HG03571 (cell line): ENCODE measurements around the gene GTF3C1.

ENCODE experiments used
- ATAC-seq: cut with Tn5 transposase; IDR thresholded peaks from one replicate; pipeline ENCODE4 v1.9.1; 2021; ENCODE audit not compliant: unreplicated experiment

Gene GTF3C1

DNA sequence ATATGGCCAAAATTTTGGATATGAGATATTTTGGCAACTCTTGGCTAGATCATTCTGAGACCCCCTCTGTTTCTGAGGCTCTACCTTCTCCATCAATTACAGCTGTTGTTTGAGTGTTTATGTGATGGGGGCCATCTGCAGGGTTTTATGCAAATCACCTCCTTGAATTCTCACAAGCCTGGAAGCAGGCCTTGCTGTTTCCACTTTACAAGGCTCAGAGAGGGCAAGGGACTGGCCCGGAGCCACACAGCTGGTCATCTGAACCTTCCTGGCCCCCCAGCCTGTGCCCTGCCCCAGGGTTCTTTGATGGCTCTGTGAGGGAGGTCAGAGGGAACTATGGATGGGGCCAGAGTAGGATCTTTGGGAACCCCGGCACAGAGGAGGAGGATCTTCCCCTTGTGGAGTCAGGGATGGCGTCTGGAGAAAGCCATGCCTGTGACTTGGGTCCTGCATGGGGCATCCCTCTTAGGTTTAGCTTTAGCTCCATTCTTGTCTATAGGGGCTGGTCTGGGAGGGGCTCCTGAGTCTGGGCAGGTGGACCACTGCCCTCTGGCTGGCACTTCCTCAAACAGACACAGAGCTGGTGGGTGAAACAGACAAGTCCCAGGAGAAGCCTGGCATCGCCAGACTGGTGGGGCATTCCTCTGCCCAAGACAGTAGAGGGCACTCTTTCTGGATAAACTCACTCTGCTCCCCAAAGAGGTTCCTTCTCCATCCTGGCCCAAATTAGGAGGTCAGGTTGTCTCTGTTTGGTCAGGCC lies 121.5 kb downstream of the GTF3C1 start:
- ATAC-seq = no peak

DNA sequence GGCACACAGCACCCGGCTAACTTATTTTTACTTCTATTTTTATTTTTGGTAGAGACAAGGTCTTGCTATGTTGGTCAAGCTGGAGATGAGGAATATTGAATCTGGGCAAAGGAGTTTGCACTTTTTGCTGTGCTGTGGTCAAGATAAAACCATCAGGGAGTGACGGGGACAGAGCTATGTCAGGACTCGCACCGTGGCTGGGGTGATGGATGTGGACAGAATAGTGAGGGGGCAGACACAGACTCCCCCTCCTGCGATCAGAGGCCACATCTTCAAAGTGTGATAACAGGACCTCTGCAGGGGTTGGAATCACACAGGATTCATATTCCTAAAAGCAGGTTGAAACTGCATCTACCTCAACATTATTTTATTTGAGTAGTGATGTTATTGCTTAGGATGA lies 122.2 kb downstream of the GTF3C1 start:
- ATAC-seq = no peak

DNA sequence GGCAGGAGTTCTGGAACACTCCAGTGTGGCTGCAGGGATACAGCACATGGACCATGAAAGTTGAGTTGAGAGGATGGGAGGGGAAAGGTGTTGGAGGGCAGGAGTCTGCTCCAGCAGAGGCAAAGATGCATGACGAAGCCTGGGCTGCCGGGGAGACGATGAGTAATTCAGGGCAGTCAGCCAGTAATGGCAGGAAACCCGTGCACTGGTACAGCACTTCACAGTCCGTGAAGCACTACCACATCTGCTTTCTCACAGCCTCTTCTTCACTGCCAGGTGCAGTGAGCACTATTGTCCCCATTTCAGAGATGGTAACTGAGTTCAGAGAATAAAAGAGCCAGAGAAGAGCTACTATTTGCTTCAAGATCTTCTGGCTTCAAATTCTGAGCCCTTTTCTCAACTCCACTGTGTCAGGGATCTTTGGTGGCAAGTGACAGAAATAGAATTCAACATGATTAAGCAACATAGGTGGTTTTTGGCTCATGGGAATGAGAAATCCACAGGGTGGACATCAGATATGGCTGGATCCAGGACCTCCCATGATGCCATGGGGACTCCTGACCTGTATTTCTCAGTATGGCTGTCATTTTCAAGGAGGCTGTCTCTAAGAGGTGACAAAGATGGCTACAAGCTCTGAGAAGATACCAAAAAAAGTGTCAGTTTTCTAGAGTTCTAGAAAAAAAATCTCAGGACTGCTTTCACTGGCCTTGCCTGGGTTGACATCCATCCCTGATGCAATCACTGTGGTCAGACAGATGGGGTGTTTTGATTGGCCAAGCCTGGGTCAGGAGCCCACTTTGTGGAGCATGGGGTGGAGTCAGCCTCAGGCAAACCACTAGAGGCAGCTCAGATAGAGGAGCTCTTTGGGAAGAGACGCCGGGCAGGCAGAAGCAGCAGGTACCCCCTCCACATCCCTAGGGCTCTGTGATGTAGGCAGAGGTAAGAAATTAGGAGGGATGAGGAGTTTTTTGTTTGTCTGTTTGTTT lies 123.0 kb downstream of the GTF3C1 start:
- peak; percentile 79 for ATAC-seq

- no peak for ATAC-seq
Observed at GRCh38 chr16:27425961-27426360, 123.8 kb downstream of the GTF3C1 start.

DNA sequence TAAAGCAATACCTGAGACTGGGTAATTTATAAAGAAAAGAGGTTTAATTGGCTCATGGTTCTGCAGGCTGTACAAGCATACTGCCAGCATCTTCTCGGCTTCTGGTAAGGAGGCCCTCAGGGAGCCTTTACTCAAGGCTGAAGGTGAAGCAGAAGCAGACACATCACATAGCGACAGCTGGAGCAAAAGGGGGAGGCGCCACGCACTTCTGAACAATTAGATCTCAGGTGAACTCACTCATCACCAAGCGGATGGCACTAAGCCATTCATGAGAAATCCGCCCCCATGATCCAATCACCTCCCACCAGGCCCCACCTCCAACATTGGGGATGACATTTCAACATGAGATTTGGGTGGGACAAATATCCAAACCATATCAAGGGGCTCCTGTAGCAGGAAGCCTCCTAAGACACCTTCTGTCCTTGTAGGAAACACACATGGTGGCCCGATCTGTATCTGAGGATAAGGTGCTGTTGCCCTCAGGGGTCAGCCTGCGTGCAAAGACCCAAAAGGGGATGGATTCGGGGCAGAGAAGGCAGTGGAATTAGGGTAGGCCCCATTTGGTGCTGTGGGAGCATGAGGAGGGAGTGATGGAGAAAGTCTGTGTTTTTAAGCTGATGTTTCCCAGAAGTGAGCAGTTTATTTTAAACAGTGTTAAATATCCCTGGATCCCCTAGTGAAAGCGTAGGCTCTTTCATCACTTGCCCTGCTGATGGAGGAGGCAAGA lies 124.8 kb downstream of the GTF3C1 start:
- no peak for ATAC-seq

- no peak for ATAC-seq
Observed at GRCh38 chr16:27421961-27422740, 127.6 kb downstream of the GTF3C1 start.

DNA sequence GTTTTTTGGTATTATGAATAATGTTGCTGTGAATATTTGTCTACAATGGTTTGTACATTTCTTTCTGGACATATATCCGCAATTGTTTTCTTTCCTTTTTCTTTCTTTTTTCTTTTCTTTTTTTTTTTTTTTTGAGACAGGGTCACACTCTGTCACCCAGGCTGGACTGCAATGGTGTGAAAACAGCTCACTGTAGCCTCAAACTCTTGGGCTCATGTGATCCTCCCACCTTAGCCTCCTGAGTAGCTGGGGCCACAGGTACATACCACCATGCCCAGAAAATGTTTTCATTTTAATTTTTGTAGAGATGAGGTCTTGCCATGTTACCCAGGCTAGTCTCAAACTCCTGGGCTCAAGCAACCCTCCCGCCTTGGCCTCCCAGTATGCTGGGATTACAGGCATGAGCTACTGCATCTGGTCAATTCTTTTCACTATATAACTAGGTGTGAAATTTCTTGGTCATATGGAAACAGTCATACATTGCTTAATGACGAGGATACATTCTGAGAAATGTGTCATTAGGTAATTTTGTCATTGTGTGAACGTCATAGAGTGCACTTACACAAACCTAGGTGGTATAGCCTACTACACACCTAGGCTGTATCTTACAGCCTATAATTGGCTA lies 132.6 kb downstream of the GTF3C1 start:
- no peak for ATAC-seq

GRCh38 chr16:27414788-27415431 lies 134.8 kb downstream of the GTF3C1 start:
- ATAC-seq = no peak

- no peak for ATAC-seq
Observed at GRCh38 chr16:27413956-27414355, 135.8 kb downstream of the GTF3C1 start.

DNA sequence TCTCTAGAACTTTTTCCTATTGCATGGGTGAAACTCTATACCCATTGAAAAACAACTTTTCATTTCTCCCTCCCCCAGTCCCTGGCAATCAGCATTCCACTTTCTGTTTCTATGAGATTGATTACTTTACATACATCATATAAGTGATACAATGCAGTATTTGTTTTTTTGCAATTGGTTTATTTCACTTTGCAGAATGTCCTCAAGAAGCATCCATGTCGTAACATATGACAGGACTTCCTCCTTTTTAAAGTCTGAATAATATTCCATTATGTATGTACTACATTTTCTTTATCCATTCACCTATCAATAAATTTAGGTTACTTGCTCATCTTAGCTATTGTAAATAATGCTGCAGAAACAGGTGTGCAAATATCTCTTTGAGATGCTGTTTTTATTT lies 139.0 kb downstream of the GTF3C1 start:
- ATAC-seq = no peak
